ENCODE data around the gene CRACDL.

Gene CRACDL

GRCh38 chr2:98924910-98925309, 11.1 kb downstream of the CRACDL start:
- no peak for DNase-seq (ENCODE audit: low spot score)

- no peak for DNase-seq (ENCODE audit: low spot score)
Measured at GRCh38 chr2:98924038-98924830, 11.8 kb downstream of the CRACDL start.

- DNase-seq (ENCODE audit: low spot score) = no peak
Measured at GRCh38 chr2:98923244-98923940, 12.6 kb downstream of the CRACDL start.

GRCh38 chr2:98921062-98921461, 15.0 kb downstream of the CRACDL start:
- DNase-seq (ENCODE audit: low spot score) = no peak

GRCh38 chr2:98917031-98917471, 19.0 kb downstream of the CRACDL start:
- no peak for DNase-seq (ENCODE audit: low spot score)

GRCh38 chr2:98915751-98916358, 20.2 kb downstream of the CRACDL start:
- no peak for DNase-seq (ENCODE audit: low spot score)

- no peak for DNase-seq (ENCODE audit: low spot score)
Measured at GRCh38 chr2:98914713-98915580, 21.1 kb downstream of the CRACDL start.

- no peak for DNase-seq (ENCODE audit: low spot score)
Measured at GRCh38 chr2:98913916-98914712, 21.9 kb downstream of the CRACDL start.

- DNase-seq (ENCODE audit: low spot score) = no peak
Measured at GRCh38 chr2:98912957-98913915, 22.8 kb downstream of the CRACDL start.

- DNase-seq (ENCODE audit: low spot score) = no peak
Measured at GRCh38 chr2:98912221-98912851, 23.7 kb downstream of the CRACDL start.

- DNase-seq (ENCODE audit: low spot score) = no peak
Measured at GRCh38 chr2:98911376-98912154, 24.5 kb downstream of the CRACDL start.

- DNase-seq (ENCODE audit: low spot score) = no peak
Measured at GRCh38 chr2:98911126-98911375, 25.0 kb downstream of the CRACDL start.

GRCh38 chr2:98910349-98911125, 25.5 kb downstream of the CRACDL start:
- no peak for DNase-seq (ENCODE audit: low spot score)

- DNase-seq (ENCODE audit: low spot score) = peak; percentile 83
Measured at GRCh38 chr2:98909317-98910211, 26.5 kb downstream of the CRACDL start.

- no peak for DNase-seq (ENCODE audit: low spot score)
Measured at GRCh38 chr2:98908931-98909316, 27.1 kb downstream of the CRACDL start.

- peak; percentile 11 for DNase-seq (ENCODE audit: low spot score)
Measured at GRCh38 chr2:98907966-98908905, 27.8 kb downstream of the CRACDL start.

Data from SK-N-DZ (cell line).